B cell (primary cell): Measurements from ENCODE around the gene DCDC2C. TPM values are rescaled to one million over a fixed set of nuclear protein-coding genes. Genes with fewer than 3 reads are reported as not detected.

ENCODE experiments used
- ATAC-seq: fragments of 200-7000 bp; cut with Tn5 transposase; one replicate; pipeline ENCODE4 v1.10.0; 2021; ENCODE audit warnings: low read depth, mild to moderate bottlenecking, moderate number of reproducible peaks, moderate library complexity
- CTCF ChIA-PET: fragments of 350-600 bp; sonication (Branson Sonifier 250); formaldehyde crosslinking; loops from one replicate; lab custom pipeline; 2021; ENCODE audit warnings: antibody characterized with exemption, inconsistent platforms; lab: Charles Lee
- POLR2A ChIA-PET: fragments of 350-600 bp; sonication (Branson Sonifier 250); formaldehyde crosslinking; loops from one replicate; lab custom pipeline; 2021; ENCODE audit warnings: antibody characterized with exemption; lab: Charles Lee
- DNase-seq: peaks from one replicate; pipeline ENCODE4 v3.0.0; 2013
- H2AFZ ChIP-seq: 2 replicates; pipeline ENCODE4 v1.6.1; 2012; ENCODE audit warnings: mild to moderate bottlenecking, low read depth, low read length; ENCODE audit not compliant: insufficient read depth, poor library complexity, severe bottlenecking
- H3K27ac ChIP-seq, 2 donors: 1 replicate in 1 of 2; 2 replicates in 1 of 2; pipeline ENCODE4 v1.5.1; 2012 to 2013; ENCODE audit warnings: low read length in 2 of 2, mild to moderate bottlenecking in 2 of 2, moderate library complexity in 1 of 2
- H3K27me3 ChIP-seq, 4 experiments: fragments of 200-600 bp in 1 of 4; sonication (generic) in 1 of 4; replicated peaks in 1 of 4; 1 replicate in 2 of 4; 2 replicates in 2 of 4; pipeline versions ENCODE4 v1.6.1 to v1.7.0; 2013 to 2016; ENCODE audit warnings: low read length in 3 of 4, mild to moderate bottlenecking in 2 of 4, mixed read lengths in 1 of 4, moderate library complexity in 1 of 4; ENCODE audit not compliant: insufficient read depth in 4 of 4, control insufficient read depth in 3 of 4; ENCODE audit errors: control extremely low read depth in 1 of 4
- H3K36me3 ChIP-seq, 2 experiments: replicated peaks in 1 of 2; 1 replicate in 1 of 2; 2 replicates in 1 of 2; pipeline versions ENCODE4 v1.6.1 to v1.7.1; 2013; ENCODE audit warnings: low read length in 1 of 2; ENCODE audit not compliant: insufficient read depth in 2 of 2, control insufficient read depth in 1 of 2; ENCODE audit errors: control extremely low read depth in 1 of 2, extremely low read depth in 1 of 2
- H3K4me1 ChIP-seq, 2 donors: fragments of 200-600 bp in 1 of 2; sonication (generic) in 1 of 2; 1 replicate in 1 of 2; 2 replicates in 1 of 2; pipeline versions ENCODE4 v1.5.1 to v1.6.1; 2013 to 2017; ENCODE audit warnings: low read length in 2 of 2; ENCODE audit not compliant: control insufficient read depth in 2 of 2, insufficient read depth in 2 of 2
- H3K4me2 ChIP-seq: replicated peaks from 2 replicates; pipeline ENCODE3; 2012; ENCODE audit warnings: mild to moderate bottlenecking, low read depth, low read length; ENCODE audit not compliant: poor library complexity, severe bottlenecking
- H3K4me3 ChIP-seq, 5 experiments: fragments of 200-600 bp in 1 of 5; sonication (generic) in 1 of 5; 1 replicate in 3 of 5; 2 replicates in 2 of 5; pipeline versions ENCODE4 v1.5.1 to v1.7.0; 2011 to 2016; ENCODE audit warnings: low read length in 4 of 5, mild to moderate bottlenecking in 4 of 5, low read depth in 2 of 5, control low read depth in 1 of 5, moderate library complexity in 1 of 5; ENCODE audit not compliant: insufficient read depth in 1 of 5; ENCODE audit errors: control extremely low read depth in 1 of 5, extremely low read depth in 1 of 5
- H3K79me2 ChIP-seq: fragments of 200-600 bp; sonication (generic); one replicate; pipeline ENCODE4 v1.6.0; 2016; ENCODE audit warnings: low read length; ENCODE audit not compliant: control insufficient read depth, insufficient read depth
- H3K9ac ChIP-seq: fragments of 200-600 bp; sonication (generic); 2 replicates; pipeline ENCODE4 v1.6.1; 2017; ENCODE audit warnings: mild to moderate bottlenecking, low read length, moderate library complexity
- H3K9me3 ChIP-seq, 3 donors: one replicate each; pipeline versions ENCODE4 v1.6.1 to v1.7.1; 2013; ENCODE audit warnings: low read length in 2 of 3; ENCODE audit not compliant: control insufficient read depth in 2 of 3, insufficient read depth in 1 of 3; ENCODE audit errors: control extremely low read depth in 1 of 3
- H4K20me1 ChIP-seq: 2 replicates; pipeline ENCODE4 v1.6.0; 2012; ENCODE audit warnings: mild to moderate bottlenecking, low read length; ENCODE audit not compliant: insufficient read depth, control insufficient read depth, poor library complexity, severe bottlenecking
- H3K27ac Mint-ChIP-seq: one replicate; pipeline ENCODE4 v1.8.0; 2021; ENCODE audit warnings: mixed read lengths
- H3K27me3 Mint-ChIP-seq: one replicate; pipeline ENCODE4 v1.8.0; 2021; ENCODE audit warnings: mixed read lengths
- H3K4me1 Mint-ChIP-seq: one replicate; pipeline ENCODE4 v1.8.0; 2021; ENCODE audit warnings: mixed read lengths
- H3K4me3 Mint-ChIP-seq: one replicate; pipeline ENCODE4 v1.8.0; 2021; ENCODE audit warnings: mixed read lengths
- H3K9me3 Mint-ChIP-seq: one replicate; pipeline ENCODE4 v1.8.0; 2022; ENCODE audit warnings: mixed read lengths; ENCODE audit not compliant: insufficient read depth
- EZH2 ChIP-seq: IDR thresholded peaks from 2 replicates; pipeline ENCODE4 v1.6.1; 2012; ENCODE audit warnings: borderline replicate concordance, low read depth, mild to moderate bottlenecking, moderate library complexity, low read length; ENCODE audit not compliant: insufficient read depth, poor library complexity, severe bottlenecking
- WGBS: methylation state at CpG from one replicate; pipeline ENCODE4 v1.1.5; 2013; ENCODE audit warnings: missing lambda C conversion rate; ENCODE audit not compliant: insufficient coverage; 5-methylcytosine and 5-hydroxymethylcytosine counted together
- intact Hi-C: fragments of 100-400 bp; cut with micrococcal nuclease; formaldehyde crosslinking; loops from one replicate; pipeline ENCODE4 v1.10.0; 2022
- polyA plus RNA-seq: library from polyadenylated mRNA; depleted of rRNA; stranded (reverse); fragments of >200 nt; gene quantifications from 2 replicates; pipeline ENCODE4 v1.2.3, GENCODE V29; 2012
- total RNA-seq, 2 donors: library from RNA; stranded (reverse); fragments of 120-200 nt in 1 of 2; gene quantifications; 1 replicate in 1 of 2; 2 replicates in 1 of 2; pipeline versions ENCODE4 v1.2.3 to v1.2.4, GENCODE V29; 2013 to 2022
- TF ChIP-seq, protein P1 (sequence below): fragments of 200-600 bp; IDR thresholded peaks from one replicate; pipeline ENCODE4 v1.8.0; 2022; ENCODE audit warnings: antibody characterized with exemption, mild to moderate bottlenecking

The DCDC2C gene
- total and polyA plus RNA-seq, 2 donors (not counting 1 experiment from before 2014, with no cell fraction given) = not detected

DNA sequence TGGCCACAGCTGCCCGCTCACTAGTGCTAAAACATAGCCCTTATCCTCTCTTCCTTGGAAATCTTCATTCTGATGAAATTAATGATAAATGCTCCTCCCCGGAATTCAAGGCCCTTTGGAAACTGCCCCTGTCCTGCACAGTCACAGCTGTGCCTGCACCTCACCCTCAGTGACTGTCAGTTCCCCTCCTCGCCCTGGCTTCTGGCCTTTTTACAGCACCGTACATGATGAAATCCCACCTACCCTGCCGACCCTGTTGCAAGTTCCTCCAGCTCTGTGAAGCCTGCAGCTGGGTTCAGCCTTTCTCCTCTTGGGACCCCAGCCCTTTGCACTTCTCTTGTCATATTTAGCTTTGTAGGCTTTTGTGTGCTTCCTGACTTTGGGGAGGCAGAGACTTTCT lies 48.4 kb downstream of the DCDC2C start:
- no peak overlapping the region for H3K9ac ChIP-seq
- no peaks in the 10 kb centered on the region for H3K27me3 ChIP-seq
- H3K4me3 ChIP-seq = no peak overlapping the region
- H3K9me3 ChIP-seq = peaks cover 0 to 8% (median 0%) of the 10 kb centered on the region in 3 donors
- H3K4me2 ChIP-seq = no peak overlapping the region
- Mint-ChIP-seq H3K27ac (no peak overlapping the region), H3K9me3 (peaks cover 2% of the 10 kb centered on the region), H3K4me3 (no peak overlapping the region), H3K4me1 (no peaks in the 10 kb centered on the region), H3K27me3 (no peaks in the 10 kb centered on the region)
- no peaks in the 10 kb centered on the region for H3K4me1 ChIP-seq
- no peak for ATAC-seq
- no peak for TF ChIP-seq EZH2
- TF ChIP-seq, protein P1, sequence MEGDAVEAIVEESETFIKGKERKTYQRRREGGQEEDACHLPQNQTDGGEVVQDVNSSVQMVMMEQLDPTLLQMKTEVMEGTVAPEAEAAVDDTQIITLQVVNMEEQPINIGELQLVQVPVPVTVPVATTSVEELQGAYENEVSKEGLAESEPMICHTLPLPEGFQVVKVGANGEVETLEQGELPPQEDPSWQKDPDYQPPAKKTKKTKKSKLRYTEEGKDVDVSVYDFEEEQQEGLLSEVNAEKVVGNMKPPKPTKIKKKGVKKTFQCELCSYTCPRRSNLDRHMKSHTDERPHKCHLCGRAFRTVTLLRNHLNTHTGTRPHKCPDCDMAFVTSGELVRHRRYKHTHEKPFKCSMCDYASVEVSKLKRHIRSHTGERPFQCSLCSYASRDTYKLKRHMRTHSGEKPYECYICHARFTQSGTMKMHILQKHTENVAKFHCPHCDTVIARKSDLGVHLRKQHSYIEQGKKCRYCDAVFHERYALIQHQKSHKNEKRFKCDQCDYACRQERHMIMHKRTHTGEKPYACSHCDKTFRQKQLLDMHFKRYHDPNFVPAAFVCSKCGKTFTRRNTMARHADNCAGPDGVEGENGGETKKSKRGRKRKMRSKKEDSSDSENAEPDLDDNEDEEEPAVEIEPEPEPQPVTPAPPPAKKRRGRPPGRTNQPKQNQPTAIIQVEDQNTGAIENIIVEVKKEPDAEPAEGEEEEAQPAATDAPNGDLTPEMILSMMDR = no peak
- intact Hi-C loops = no loop called here
- H3K27ac ChIP-seq = no peak overlapping the region
- DNase-seq = no peak
- no peaks in the 10 kb centered on the region for H3K36me3 ChIP-seq
- POLR2A ChIA-PET = no interaction called here
- H3K79me2 ChIP-seq = no peaks in the 10 kb centered on the region
- 32% methylated on average over 5 of the region's 5 CpGs for WGBS
- no peak overlapping the region for H2AFZ ChIP-seq
- CTCF ChIA-PET = no interaction called here
- no peaks in the 10 kb centered on the region for H4K20me1 ChIP-seq

DNA sequence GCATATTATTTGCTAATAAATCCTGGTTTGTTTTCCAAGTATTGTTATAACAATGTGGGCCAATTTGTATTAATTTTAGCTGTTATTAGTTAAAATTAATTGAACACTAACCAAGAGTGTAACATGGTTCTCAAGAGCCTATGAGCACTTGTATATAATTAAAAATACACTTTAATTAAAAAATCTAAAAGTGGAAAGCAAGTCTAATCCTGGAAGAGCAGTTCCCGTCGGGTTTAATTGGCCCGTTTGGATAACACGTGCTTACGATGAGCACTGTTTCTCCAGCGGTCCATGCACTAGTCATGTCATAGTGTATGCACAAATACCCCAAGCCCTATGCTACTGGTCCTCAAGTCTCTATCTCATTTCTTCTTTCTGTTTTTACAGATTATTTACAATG lies 49.0 kb downstream of the DCDC2C start:
- Mint-ChIP-seq H3K9me3 (peaks cover 2% of the 10 kb centered on the region), H3K27ac (no peak overlapping the region), H3K27me3 (no peaks in the 10 kb centered on the region), H3K4me3 (no peak overlapping the region), H3K4me1 (no peaks in the 10 kb centered on the region)
- no peak overlapping the region for H3K4me3 ChIP-seq
- H3K27me3 ChIP-seq = no peaks in the 10 kb centered on the region
- H3K79me2 ChIP-seq = no peaks in the 10 kb centered on the region
- no peak overlapping the region for H3K27ac ChIP-seq
- CTCF ChIA-PET = no interaction called here
- no peak overlapping the region for H2AFZ ChIP-seq
- peaks cover 0 to 8% (median 0%) of the 10 kb centered on the region in 3 donors for H3K9me3 ChIP-seq
- no peak overlapping the region for H3K4me2 ChIP-seq
- intact Hi-C loops = no loop called here
- no peak for TF ChIP-seq EZH2
- TF ChIP-seq, protein P1 = no peak
- no peaks in the 10 kb centered on the region for H3K36me3 ChIP-seq
- no peaks in the 10 kb centered on the region for H3K4me1 ChIP-seq
- DNase-seq (no peak), ATAC-seq (no peak)
- POLR2A ChIA-PET = no interaction called here
- 97% methylated on average over 5 of the region's 6 CpGs for WGBS
- no peaks in the 10 kb centered on the region for H4K20me1 ChIP-seq
- H3K9ac ChIP-seq = no peak overlapping the region
